Spinal cord (tissue), 10 donors: Measurements from ENCODE around the gene RPE65. TPM values are rescaled to one million over a fixed set of nuclear protein-coding genes. Genes with fewer than 3 reads are reported as not detected.
"Not testable (repeated sequence)": the region's sequence is repeated elsewhere in the genome, so short reads cannot be mapped to it uniquely, and the experiment has no call there.

Source experiments
- DNase-seq, 6 donors: peaks; one replicate each; pipeline versions ENCODE4 v3.0.0 to v3.0.0-alpha.2; 2013 to 2015; ENCODE audit warnings: low spot score in 6 of 6, low read depth in 4 of 6
- H3K27ac ChIP-seq: one replicate; pipeline ENCODE4 v1.5.1; 2013; ENCODE audit warnings: low read depth, low read length, control low read depth
- H3K27me3 ChIP-seq: one replicate; pipeline ENCODE4 v1.6.1; 2013; ENCODE audit warnings: low read length; ENCODE audit not compliant: control insufficient read depth, insufficient read depth
- H3K36me3 ChIP-seq: one replicate; pipeline ENCODE4 v1.6.1; 2013; ENCODE audit warnings: low read length; ENCODE audit not compliant: control insufficient read depth, insufficient read depth
- H3K4me1 ChIP-seq: one replicate; pipeline ENCODE4 v1.6.1; 2013; ENCODE audit warnings: low read length; ENCODE audit not compliant: control insufficient read depth, insufficient read depth
- H3K4me3 ChIP-seq: one replicate; pipeline ENCODE4 v1.5.1; 2013; ENCODE audit warnings: low read depth, low read length, control low read depth
- H3K9me3 ChIP-seq: one replicate; pipeline ENCODE4 v1.6.1; 2013; ENCODE audit warnings: low read length; ENCODE audit not compliant: control insufficient read depth, insufficient read depth
- WGBS: methylation state at CpG from one replicate; pipeline ENCODE4 v1.1.5; 2013; ENCODE audit warnings: missing lambda C conversion rate; ENCODE audit not compliant: insufficient coverage; 5-methylcytosine and 5-hydroxymethylcytosine counted together
- long read RNA-seq, 4 donors: transcript quantifications; one replicate each; lab custom pipeline, GENCODE V29; 2026
- polyA plus RNA-seq, 2 donors: library from polyadenylated mRNA; unstranded; fragments of 120-200 nt; gene quantifications; one replicate each; pipeline ENCODE4 v1.2.1, GENCODE V29; 2013; ENCODE audit not compliant: insufficient read length in 2 of 2
- total RNA-seq, 2 donors: library from RNA; depleted of rRNA in 1 of 2; stranded (reverse); fragments of 120-200 nt in 1 of 2; fragments of >200 nt in 1 of 2; gene quantifications; one replicate each; pipeline versions ENCODE4 v1.2.3 to v1.2.4, GENCODE V29; 2013 to 2014
- donor health status: healthy.

The RPE65 gene
- total RNA-seq = 1 to 10 TPM; 4.0 TPM
- 1 to 10 TPM; 3.7 TPM for polyA plus RNA-seq
- long read RNA-seq, donor 1, partial matches to known transcripts = 0 of 3 reads
- long read RNA-seq, donor 1, other reads (novel, unspliced or antisense) = 0 of 3 reads
- long read RNA-seq, donor 2 = 0 reads
- long read RNA-seq, donor 3 = 0 reads
- long read RNA-seq, donor 4 = 0 reads

DNA sequence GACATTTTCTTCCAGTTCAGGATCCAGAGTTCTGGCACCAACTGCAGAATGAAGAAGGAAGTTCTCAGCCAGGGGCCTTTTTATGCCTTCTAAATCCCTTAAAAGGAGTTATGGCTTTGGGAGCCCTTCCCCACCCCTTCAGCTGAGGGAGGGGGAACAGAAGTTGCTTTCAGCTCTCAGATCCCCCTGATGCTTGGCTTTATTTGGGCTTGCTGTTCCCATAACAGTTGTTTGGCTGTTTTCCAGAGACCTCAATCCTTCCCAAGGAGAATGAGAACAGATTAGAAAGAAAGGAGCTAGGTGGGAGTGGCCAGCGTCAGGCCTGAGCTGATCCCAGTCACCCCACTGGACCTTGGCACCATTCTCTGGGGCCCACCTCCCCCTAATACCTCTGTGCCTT, at the start of gene RPE65:
TSS of gene RPE65 (minus strand) at position 54 of the 400 bp plus-strand sequence. CDS start at position 5, 49 bp downstream.
- DNase-seq = peak; percentile 38 to 89 (median 62)

DNA sequence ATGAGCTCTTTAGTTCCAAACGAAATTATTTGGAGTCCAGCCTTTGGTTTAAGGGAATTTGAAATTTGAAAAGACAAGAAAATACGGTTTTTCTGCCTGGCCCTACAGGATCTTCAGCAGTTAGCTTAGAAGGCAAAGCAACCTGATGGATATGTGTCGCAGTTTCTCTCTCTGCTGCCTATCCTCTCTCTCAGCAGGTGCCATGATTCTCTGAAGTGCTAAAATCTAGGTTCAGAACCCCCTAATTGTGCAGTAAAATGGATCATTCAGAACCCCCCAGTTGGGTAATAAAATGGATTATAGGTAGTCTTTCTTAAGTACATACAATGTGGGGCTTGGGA, 47.6 kb upstream of the RPE65 start:
- H3K4me1 ChIP-seq = peaks cover 6% of the 10 kb centered on the region
- H3K36me3 ChIP-seq = no peaks in the 10 kb centered on the region
- peak overlapping the region; percentile 92 for H3K4me3 ChIP-seq
- H3K27me3 ChIP-seq = no peaks in the 10 kb centered on the region
- peak overlapping the region; percentile 78 for H3K27ac ChIP-seq
- no peak for DNase-seq
- WGBS = no CpG with 5 or more reads among the region's 3 CpGs
- no peaks in the 10 kb centered on the region for H3K9me3 ChIP-seq

More for the DNA sequence above, at the start of gene RPE65:
- Histone ChIP-seq H3K9me3 (no peaks in the 10 kb centered on the region), H3K4me3 (no peak within 1 kb of the TSS), H3K4me1 (peaks cover 5% of the 10 kb centered on the region), H3K27ac (peak within 1 kb of the TSS; percentile 17), H3K36me3 (no peaks in the 10 kb centered on the region), H3K27me3 (no peaks in the 10 kb centered on the region)
- no CpG with 5 or more reads among the region's 1 CpG for WGBS

DNA sequence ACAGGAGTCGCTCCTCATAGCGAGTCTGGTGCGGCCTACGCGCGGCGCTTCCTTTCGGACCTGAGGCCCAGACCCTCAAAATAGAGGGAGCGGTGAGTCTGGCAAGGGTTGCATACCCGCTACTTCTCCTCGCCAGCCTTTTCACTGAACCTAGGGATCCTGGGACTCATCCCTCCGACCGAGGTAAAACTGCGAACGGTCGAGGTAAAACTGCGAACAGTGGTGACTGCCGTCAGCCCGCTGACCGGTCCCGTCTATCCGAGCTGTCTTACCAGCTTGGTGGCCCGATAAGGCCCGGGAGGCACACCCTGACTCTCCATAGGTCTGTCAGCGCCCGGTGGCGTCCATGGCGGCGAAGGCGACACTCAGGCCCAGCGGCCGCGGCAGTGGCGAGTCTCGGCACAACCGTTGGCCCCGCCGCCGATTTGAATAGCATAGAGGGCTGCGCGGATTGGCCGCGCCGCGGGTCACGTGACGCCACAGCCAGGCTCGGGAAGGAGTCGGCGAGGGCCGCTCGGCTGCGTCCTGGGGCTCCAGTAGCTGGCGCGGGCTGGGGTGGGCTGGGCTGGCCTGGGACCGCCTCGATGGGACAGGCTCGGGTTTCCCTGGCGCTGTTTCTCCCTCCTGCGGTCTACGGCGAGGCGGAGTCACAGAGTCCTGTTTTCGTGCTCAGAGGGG, 47.1 kb upstream of the RPE65 start, which contains the start of gene DEPDC1:
TSS of gene DEPDC1 (minus strand) at position 403 of the 678 bp plus-strand sequence. CDS start at position 320, 83 bp downstream.
- Histone ChIP-seq H3K36me3 (no peaks in the 10 kb centered on the region), H3K27ac (peak within 1 kb of the TSS; percentile 78), H3K4me1 (peaks cover 6% of the 10 kb centered on the region), H3K4me3 (peak within 1 kb of the TSS; percentile 92), H3K9me3 (no peaks in the 10 kb centered on the region), H3K27me3 (no peaks in the 10 kb centered on the region)
- peak; percentile 76 to 97 (median 86) for DNase-seq
- under 1% methylated on average over 60 of the region's 64 CpGs for WGBS

DNA sequence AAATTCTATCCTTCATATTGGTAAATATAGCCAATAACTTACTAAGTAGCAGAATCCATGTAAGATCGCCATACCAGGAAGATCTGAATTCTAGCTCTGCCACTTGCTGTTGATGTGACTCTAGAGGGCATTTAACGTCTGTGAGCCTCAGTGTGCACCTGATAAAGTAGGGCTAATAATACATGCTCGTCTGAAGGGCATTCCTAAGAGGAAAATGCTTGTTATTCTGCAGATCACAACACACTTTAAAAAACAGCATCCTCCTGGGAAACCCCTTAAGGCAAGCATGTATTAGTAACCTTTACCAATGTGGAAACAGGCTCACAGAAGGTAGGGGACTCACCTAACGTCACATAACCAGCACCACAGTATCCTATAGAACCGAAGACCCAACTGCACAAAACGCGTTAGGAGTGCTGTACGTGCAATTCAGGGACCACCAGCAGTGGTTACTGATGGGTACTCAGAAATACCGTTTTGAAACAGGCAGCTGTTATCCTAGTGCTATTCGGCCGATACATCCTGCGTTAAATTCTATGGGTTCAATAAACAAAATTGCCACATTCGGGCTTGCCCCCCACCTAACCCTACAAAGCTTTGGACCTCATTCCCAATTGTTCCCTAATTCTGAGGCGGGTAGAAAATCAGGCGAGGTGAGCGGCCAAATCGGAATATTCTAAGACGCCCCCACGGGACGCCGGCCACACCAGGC, 46.4 kb upstream of the RPE65 start:
- no peaks in the 10 kb centered on the region for H3K36me3 ChIP-seq
- DNase-seq = peak in 1 of 6 donors; percentile 32
- H3K4me1 ChIP-seq = peaks cover 6% of the 10 kb centered on the region
- H3K27ac ChIP-seq = no peak overlapping the region
- no peaks in the 10 kb centered on the region for H3K9me3 ChIP-seq
- WGBS = 4% methylated on average over 19 of the region's 21 CpGs
- peak overlapping the region; percentile 92 for H3K4me3 ChIP-seq
- no peaks in the 10 kb centered on the region for H3K27me3 ChIP-seq

DNA sequence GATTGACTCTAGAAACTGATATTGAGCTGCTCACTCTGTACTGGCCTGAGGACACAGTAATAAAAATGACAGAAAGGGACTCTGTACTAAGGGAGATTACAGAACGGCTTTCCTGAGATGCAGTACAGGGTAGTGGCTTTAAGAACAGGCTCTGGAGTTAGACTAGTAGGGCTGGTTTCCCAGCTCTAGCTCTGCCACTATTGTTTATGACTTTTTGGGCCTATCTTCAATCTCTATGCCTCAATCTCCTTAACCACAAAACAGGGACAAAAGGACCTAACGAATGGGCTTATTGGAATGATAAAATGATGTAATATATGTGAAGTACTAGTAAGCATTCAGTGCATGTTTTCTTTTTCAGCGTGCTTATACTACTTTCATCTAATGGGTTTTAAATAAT, 45.8 kb upstream of the RPE65 start:
- DNase-seq = peak in 1 of 6 donors; percentile 1
- Histone ChIP-seq H3K27ac (no peak overlapping the region), H3K4me1 (peaks cover 6% of the 10 kb centered on the region), H3K27me3 (no peaks in the 10 kb centered on the region), H3K9me3 (no peaks in the 10 kb centered on the region), H3K4me3 (peak overlapping the region; percentile 92), H3K36me3 (no peaks in the 10 kb centered on the region)
- WGBS = no CpG with 5 or more reads among the region's 3 CpGs

DNA sequence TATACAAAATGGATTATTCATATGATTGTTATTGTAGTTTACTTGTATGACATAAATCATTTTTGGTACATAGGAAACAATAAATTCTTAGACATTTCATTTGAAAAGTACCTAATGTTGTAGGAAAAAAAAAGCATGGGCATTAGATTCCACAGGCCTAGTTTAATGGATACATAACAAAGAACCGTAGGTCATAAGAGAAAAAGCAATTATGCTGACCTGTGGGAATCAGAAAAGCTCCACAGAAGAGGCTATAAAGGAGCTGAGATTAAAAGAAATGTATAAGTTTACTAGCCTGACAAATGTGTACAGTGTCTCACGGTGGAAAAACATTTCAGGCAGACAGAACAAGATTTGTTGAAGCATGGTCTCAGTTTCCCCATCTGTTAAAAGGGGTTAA, 43.4 kb upstream of the RPE65 start:
- no peak overlapping the region for H3K27ac ChIP-seq
- 96% methylated on average over 2 of the region's 2 CpGs for WGBS
- H3K36me3 ChIP-seq = no peaks in the 10 kb centered on the region
- no peak overlapping the region for H3K4me3 ChIP-seq
- peaks cover 6% of the 10 kb centered on the region for H3K4me1 ChIP-seq
- H3K27me3 ChIP-seq = no peaks in the 10 kb centered on the region
- H3K9me3 ChIP-seq = no peaks in the 10 kb centered on the region
- no peak for DNase-seq

DNA sequence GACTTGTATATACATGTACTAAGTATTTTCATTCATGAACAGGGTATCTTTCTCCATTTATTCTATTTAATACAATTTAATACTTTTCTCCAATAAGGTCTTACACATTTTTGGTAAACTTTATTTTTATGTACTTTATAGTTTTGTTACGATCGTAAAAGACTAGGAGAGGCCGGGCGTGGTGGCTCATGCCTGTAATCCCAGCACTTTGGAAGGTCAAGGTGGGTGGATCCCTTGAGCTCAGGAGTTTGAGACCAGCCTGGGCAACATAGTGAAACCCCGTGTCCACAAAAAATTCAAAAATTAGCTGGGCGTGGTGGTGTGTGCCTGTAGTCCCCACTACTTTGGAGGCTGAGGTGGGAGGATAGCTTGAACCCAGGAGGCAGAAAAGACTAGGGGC, 42.5 kb upstream of the RPE65 start:
- not testable (repeated sequence) for H3K4me3 ChIP-seq, H3K4me1 ChIP-seq, DNase-seq, H3K9me3 ChIP-seq, H3K36me3 ChIP-seq, H3K27ac ChIP-seq, H3K27me3 ChIP-seq
- 98% methylated on average over 6 of the region's 6 CpGs for WGBS

DNA sequence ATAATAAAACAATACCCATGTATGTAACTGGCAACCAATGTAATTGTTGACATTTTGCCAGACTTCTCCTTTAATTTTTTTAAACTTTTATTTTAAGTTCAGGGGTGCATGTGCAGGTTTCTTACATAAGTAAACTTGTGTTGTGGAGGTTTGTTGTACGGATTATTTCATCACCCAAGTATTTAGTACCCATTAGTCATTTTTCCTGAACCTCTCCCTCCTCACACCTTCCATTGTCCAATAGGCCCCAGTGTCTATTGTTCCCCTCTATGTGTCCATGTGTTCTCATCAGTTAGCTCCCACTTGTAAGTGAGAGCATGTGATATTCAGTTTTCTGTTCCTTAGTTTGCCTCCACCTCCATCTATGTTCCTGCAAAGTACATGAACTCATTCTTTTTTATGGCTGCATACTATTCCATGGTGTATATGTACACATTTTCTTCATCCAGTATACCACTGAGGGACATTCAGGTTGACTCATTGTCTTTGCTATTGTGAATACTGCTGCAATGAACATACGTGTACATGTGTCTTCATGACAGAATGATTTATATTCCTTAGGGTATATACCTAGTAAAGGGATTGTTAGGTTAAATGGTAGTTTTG, 40.4 kb upstream of the RPE65 start:
- H3K27ac ChIP-seq = no peak overlapping the region
- DNase-seq = no peak
- H3K9me3 ChIP-seq = no peaks in the 10 kb centered on the region
- no peak overlapping the region for H3K4me3 ChIP-seq
- no peaks in the 10 kb centered on the region for H3K36me3 ChIP-seq
- 100% methylated on average over 1 of the region's 2 CpGs for WGBS
- no peaks in the 10 kb centered on the region for H3K4me1 ChIP-seq
- H3K27me3 ChIP-seq = no peaks in the 10 kb centered on the region

DNA sequence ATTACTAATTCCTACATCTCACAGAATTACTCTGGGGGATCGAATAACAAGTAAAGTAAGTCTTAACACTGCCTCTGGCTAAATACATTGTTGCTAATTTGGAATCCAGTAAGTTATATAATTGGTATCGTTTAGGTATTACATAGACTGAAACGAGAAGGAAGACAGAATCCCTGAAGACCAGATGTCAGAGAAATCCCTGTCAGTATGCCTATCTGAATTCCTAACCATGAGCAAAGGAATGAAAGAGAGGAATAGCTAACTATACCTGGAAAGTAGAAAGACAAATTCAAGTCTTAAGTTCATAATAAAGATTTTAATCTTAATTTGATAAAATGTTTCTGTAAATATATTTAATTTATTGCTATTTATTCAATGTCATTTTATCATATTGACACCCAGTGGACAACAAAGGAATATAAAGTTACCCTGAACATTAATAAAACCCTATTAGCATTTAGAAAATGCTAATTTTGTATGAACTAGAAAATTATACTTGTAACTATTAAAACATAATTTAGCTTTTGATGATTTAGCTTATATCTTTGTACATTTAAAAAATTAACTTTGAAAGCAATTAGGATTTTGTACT, 35.8 kb upstream of the RPE65 start:
- H3K9me3 ChIP-seq = no peaks in the 10 kb centered on the region
- H3K36me3 ChIP-seq = no peaks in the 10 kb centered on the region
- DNase-seq = no peak
- H3K4me1 ChIP-seq = no peaks in the 10 kb centered on the region
- H3K27ac ChIP-seq = no peak overlapping the region
- H3K27me3 ChIP-seq = no peaks in the 10 kb centered on the region
- WGBS = no CpG with 5 or more reads among the region's 3 CpGs
- no peak overlapping the region for H3K4me3 ChIP-seq
